Epithelial cell of esophagus (primary cell): ENCODE data around the gene TMUB2.

Source experiments
- DNase-seq: peaks from one replicate; pipeline ENCODE4 v3.0.0; 2010; ENCODE audit warnings: low read depth
- H3K4me3 ChIP-seq: 2 replicates; pipeline ENCODE4 v1.5.1; 2011; ENCODE audit warnings: mild to moderate bottlenecking, low read length, control low read depth
- CTCF ChIP-seq: IDR thresholded peaks from 2 replicates; pipeline ENCODE4 v1.5.1; 2011; ENCODE audit warnings: low read depth, mild to moderate bottlenecking, low read length, control low read depth, inconsistent platforms; ENCODE audit not compliant: insufficient read depth; ENCODE audit errors: missing control alignments

TMUB2 gene

GRCh38 chr17:44149750-44150329 is 36.9 kb upstream of the TMUB2 start:
- H3K4me3 ChIP-seq = no peak overlapping the region
- no peak for TF ChIP-seq CTCF
- DNase-seq = no peak

GRCh38 chr17:44152875-44153274 is 33.9 kb upstream of the TMUB2 start:
- peak; percentile 25 for TF ChIP-seq CTCF
- no peak overlapping the region for H3K4me3 ChIP-seq

GRCh38 chr17:44155488-44155887 is 31.3 kb upstream of the TMUB2 start:
- no peak for DNase-seq
- TF ChIP-seq CTCF = no peak
- no peak overlapping the region for H3K4me3 ChIP-seq

More at GRCh38 chr17:44152875-44153274, 33.9 kb upstream of the TMUB2 start:
- peak; percentile 94 for DNase-seq

- DNase-seq = no peak
- no peak overlapping the region for H3K4me3 ChIP-seq
- TF ChIP-seq CTCF = no peak
Observed at GRCh38 chr17:44159519-44160210, 27.1 kb upstream of the TMUB2 start.

GRCh38 chr17:44164476-44164875 is 22.3 kb upstream of the TMUB2 start:
- no peak for TF ChIP-seq CTCF
- no peak for DNase-seq
- H3K4me3 ChIP-seq = no peak overlapping the region

GRCh38 chr17:44167181-44167861 is 19.5 kb upstream of the TMUB2 start:
- TF ChIP-seq CTCF = no peak
- no peak for DNase-seq
- no peak overlapping the region for H3K4me3 ChIP-seq
